KOPT-K1 (cell line): ENCODE data around the gene CRACR2A.

Experiments used
- H3K27ac ChIP-seq: fragments of 200-600 bp; sonication (generic); 2 replicates; pipeline ENCODE4 v1.5.1; 2016; ENCODE audit warnings: antibody characterized with exemption, mild to moderate bottlenecking, low read depth, low read length; ENCODE audit not compliant: poor library complexity, severe bottlenecking
- H3K36me3 ChIP-seq: fragments of 200-600 bp; sonication (generic); 2 replicates; pipeline ENCODE4 v1.5.1; 2017; ENCODE audit warnings: antibody characterized with exemption, mild to moderate bottlenecking, low read length, moderate library complexity; ENCODE audit not compliant: insufficient read depth
- H3K9me3 ChIP-seq: fragments of 200-600 bp; sonication (generic); 2 replicates; pipeline ENCODE4 v1.5.1; 2017; ENCODE audit warnings: antibody characterized with exemption, low read length, mild to moderate bottlenecking; ENCODE audit not compliant: insufficient read depth, poor library complexity, severe bottlenecking

The CRACR2A gene

GRCh38 chr12:3636328-3636727 lies 116.6 kb downstream of the CRACR2A start:
- Histone ChIP-seq H3K27ac (no peak overlapping the region), H3K36me3 (peaks cover 23% of the 10 kb centered on the region; the same call in 1 of the 2 replicates), H3K9me3 (no peaks in the 10 kb centered on the region)

GRCh38 chr12:3634348-3634747 lies 118.6 kb downstream of the CRACR2A start:
- H3K9me3 ChIP-seq = no peaks in the 10 kb centered on the region
- H3K36me3 ChIP-seq = peaks cover 35% of the 10 kb centered on the region; the same call in 1 of the 2 replicates
- no peak overlapping the region for H3K27ac ChIP-seq

- peaks cover 33% of the 10 kb centered on the region; the same call in 1 of the 2 replicates for H3K36me3 ChIP-seq
- no peak overlapping the region for H3K27ac ChIP-seq
- H3K9me3 ChIP-seq = no peaks in the 10 kb centered on the region
Observed at GRCh38 chr12:3633396-3633795, 119.5 kb downstream of the CRACR2A start.

GRCh38 chr12:3632754-3633153 lies 120.2 kb downstream of the CRACR2A start:
- Histone ChIP-seq H3K36me3 (peaks cover 28% of the 10 kb centered on the region; the same call in 1 of the 2 replicates), H3K27ac (no peak overlapping the region), H3K9me3 (no peaks in the 10 kb centered on the region)

- H3K9me3 ChIP-seq = no peaks in the 10 kb centered on the region
- H3K27ac ChIP-seq = no peak overlapping the region
- peaks cover 32% of the 10 kb centered on the region; the same call in 1 of the 2 replicates for H3K36me3 ChIP-seq
Observed at GRCh38 chr12:3632256-3632655, 120.7 kb downstream of the CRACR2A start.

- Histone ChIP-seq H3K9me3 (no peaks in the 10 kb centered on the region), H3K36me3 (peaks cover 34% of the 10 kb centered on the region; the same call in 1 of the 2 replicates), H3K27ac (no peak overlapping the region)
Observed at GRCh38 chr12:3631759-3632158, 121.2 kb downstream of the CRACR2A start.

GRCh38 chr12:3631272-3631637 lies 121.7 kb downstream of the CRACR2A start:
- H3K27ac ChIP-seq = no peak overlapping the region
- H3K9me3 ChIP-seq = no peaks in the 10 kb centered on the region
- peaks cover 34% of the 10 kb centered on the region; the same call in 1 of the 2 replicates for H3K36me3 ChIP-seq

- H3K36me3 ChIP-seq = peaks cover 38% of the 10 kb centered on the region; the same call in 1 of the 2 replicates
- no peak overlapping the region for H3K27ac ChIP-seq
- H3K9me3 ChIP-seq = no peaks in the 10 kb centered on the region
Observed at GRCh38 chr12:3630621-3631271, 122.2 kb downstream of the CRACR2A start.

GRCh38 chr12:3630111-3630510 lies 122.8 kb downstream of the CRACR2A start:
- H3K27ac ChIP-seq = no peak overlapping the region
- no peaks in the 10 kb centered on the region for H3K9me3 ChIP-seq
- H3K36me3 ChIP-seq = peaks cover 42% of the 10 kb centered on the region; the same call in 1 of the 2 replicates

- Histone ChIP-seq H3K9me3 (no peaks in the 10 kb centered on the region), H3K27ac (no peak overlapping the region), H3K36me3 (peaks cover 51% of the 10 kb centered on the region; the same call in 1 of the 2 replicates)
Observed at GRCh38 chr12:3629057-3629830, 123.7 kb downstream of the CRACR2A start.

- H3K36me3 ChIP-seq = peaks cover 51% of the 10 kb centered on the region; the same call in 1 of the 2 replicates
- no peak overlapping the region for H3K27ac ChIP-seq
- no peaks in the 10 kb centered on the region for H3K9me3 ChIP-seq
Observed at GRCh38 chr12:3628629-3629028, 124.3 kb downstream of the CRACR2A start.

GRCh38 chr12:3627336-3627735 lies 125.6 kb downstream of the CRACR2A start:
- no peak overlapping the region for H3K27ac ChIP-seq
- H3K9me3 ChIP-seq = no peaks in the 10 kb centered on the region
- peaks cover 51% of the 10 kb centered on the region; the same call in 1 of the 2 replicates for H3K36me3 ChIP-seq

- H3K36me3 ChIP-seq = peaks cover 52% of the 10 kb centered on the region; the same call in 1 of the 2 replicates
- no peak overlapping the region for H3K27ac ChIP-seq
- H3K9me3 ChIP-seq = no peaks in the 10 kb centered on the region
Observed at GRCh38 chr12:3624273-3624672, 128.6 kb downstream of the CRACR2A start.

- Histone ChIP-seq H3K36me3 (peaks cover 57% of the 10 kb centered on the region; the same call in 1 of the 2 replicates), H3K9me3 (no peaks in the 10 kb centered on the region), H3K27ac (no peak overlapping the region)
Observed at GRCh38 chr12:3622822-3623690, 129.9 kb downstream of the CRACR2A start.
